ENCODE results near the gene VPREB3.
A peak's percentile ranks its signal among the peaks of the same experiment; 100 is the strongest.

The VPREB3 gene

DNA sequence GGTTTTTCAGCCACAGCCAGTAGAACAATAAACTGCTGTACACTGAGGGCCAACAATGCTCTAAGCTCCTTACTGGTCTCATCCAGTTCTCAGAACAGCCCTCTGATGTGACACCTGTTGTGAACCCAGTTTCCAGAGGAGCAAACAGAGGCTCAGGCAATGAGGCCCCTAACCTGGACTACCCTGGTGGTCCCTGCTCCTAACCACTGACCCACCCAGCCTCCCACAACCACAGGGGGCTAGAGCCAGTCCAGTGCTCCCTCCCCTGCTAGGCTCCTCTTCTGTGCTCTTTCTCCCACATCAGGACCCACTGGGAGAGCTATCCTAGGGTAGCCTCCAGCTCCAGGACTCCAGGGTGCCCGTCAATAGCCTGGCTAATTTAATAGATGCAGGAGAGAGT, 28.5 kb upstream of the VPREB3 start:
- no peak for DNase-seq (ENCODE audit: low read depth in 2 of 2)

- DNase-seq (ENCODE audit: low read depth in 2 of 2) = no peak
Measured at GRCh38 chr22:23782252-23782651, 28.0 kb upstream of the VPREB3 start.

GRCh38 chr22:23781511-23782183, 27.4 kb upstream of the VPREB3 start:
- DNase-seq (ENCODE audit: low read depth in 2 of 2) = no peak

GRCh38 chr22:23781065-23781464, 26.8 kb upstream of the VPREB3 start:
- no peak for DNase-seq (ENCODE audit: low read depth in 2 of 2)

DNA sequence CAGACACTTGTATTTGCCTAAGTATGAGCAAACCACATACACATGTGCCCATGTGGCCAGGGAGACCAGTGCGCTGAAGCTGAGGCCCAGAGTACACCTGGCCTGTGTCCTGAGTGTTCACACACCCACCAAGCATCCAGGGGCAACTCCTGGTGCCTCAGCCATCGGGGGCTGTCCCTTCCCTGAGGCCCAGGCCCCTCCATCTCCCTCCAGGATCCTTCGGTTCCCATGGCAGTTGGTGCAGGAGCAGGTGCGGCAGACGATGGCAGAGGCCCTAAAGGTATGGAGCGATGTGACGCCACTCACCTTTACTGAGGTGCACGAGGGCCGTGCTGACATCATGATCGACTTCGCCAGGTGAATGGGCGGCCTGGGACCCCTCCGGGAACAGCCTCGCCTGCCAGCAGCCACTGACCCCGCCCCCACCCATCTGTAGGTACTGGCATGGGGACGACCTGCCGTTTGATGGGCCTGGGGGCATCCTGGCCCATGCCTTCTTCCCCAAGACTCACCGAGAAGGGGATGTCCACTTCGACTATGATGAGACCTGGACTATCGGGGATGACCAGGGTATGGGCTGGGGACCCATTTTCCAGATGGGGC, 26.0 kb upstream of the VPREB3 start:
- DNase-seq (ENCODE audit: low read depth in 2 of 2) = no peak

- no peak for DNase-seq (ENCODE audit: low read depth in 2 of 2)
Measured at GRCh38 chr22:23779731-23780130, 25.5 kb upstream of the VPREB3 start.

GRCh38 chr22:23779083-23779482, 24.9 kb upstream of the VPREB3 start:
- DNase-seq (ENCODE audit: low read depth in 2 of 2) = no peak

GRCh38 chr22:23778577-23778900, 24.3 kb upstream of the VPREB3 start:
- no peak for DNase-seq (ENCODE audit: low read depth in 2 of 2)

- no peak for DNase-seq (ENCODE audit: low read depth in 2 of 2)
Measured at GRCh38 chr22:23777776-23778576, 23.8 kb upstream of the VPREB3 start.

DNA sequence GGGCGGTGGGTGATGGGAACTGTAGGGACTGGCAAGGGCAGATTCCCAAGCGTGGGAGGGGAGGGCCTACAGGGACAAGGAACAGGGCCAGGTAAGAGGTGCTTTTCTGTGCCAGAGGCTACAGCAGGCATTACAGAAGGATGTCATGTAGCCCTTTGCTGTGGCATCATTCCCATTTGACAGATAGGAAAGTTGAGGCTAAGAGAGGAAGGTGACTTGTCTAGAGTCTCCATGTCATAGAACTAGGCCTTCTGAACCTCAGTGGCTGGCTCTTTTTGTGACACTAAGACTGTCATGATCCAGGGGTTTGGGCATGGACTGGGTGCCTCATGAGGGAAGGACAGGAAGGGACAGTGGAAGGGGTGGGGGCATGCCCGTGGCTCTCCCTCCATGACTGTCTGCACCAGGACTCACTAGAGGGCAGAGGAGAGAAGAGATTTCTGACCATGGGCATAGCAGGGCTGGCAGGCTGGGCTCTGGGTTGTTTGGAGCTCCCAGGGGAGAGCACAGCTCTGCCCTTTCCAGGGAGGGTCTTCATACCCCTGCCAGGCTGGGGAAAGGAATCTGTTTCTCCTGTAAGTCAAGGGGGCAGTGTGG, 21.7 kb upstream of the VPREB3 start:
- no peak for DNase-seq (ENCODE audit: low read depth in 2 of 2)

GRCh38 chr22:23774922-23775436, 20.8 kb upstream of the VPREB3 start:
- no peak for DNase-seq (ENCODE audit: low read depth in 2 of 2)

GRCh38 chr22:23774114-23774921, 20.1 kb upstream of the VPREB3 start:
- no peak for DNase-seq (ENCODE audit: low read depth in 2 of 2)

- no peak for DNase-seq (ENCODE audit: low read depth in 2 of 2)
Measured at GRCh38 chr22:23773483-23774113, 19.4 kb upstream of the VPREB3 start.

- peak in 1 of 2 donors; percentile 28 for DNase-seq (ENCODE audit: low read depth in 2 of 2)
Measured at GRCh38 chr22:23772649-23773473, 18.6 kb upstream of the VPREB3 start, which contains the start of gene MMP11. Gene MMP11, plus strand, starts transcription at chr22:23772849. Its CDS starts 22 bp downstream, at chr22:23772871.

DNA sequence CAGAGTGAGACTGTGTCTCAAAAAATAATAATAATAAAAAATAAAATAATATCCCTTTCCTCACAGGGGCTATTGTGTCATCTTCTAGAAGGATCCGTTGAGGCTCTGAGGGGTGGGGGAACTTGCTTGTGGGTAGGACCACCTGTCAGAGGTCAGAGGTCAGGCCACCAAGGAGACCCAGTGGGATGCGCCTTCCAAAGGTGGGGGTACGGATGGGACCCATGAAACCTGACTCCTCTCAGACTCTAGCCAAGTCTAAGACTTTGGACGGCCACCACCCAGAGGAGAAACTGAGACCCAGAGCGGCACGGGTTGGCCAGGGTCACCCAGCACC, 18.1 kb upstream of the VPREB3 start:
- no peak for DNase-seq (ENCODE audit: low read depth in 2 of 2)

GRCh38 chr22:23769321-23769965, 15.2 kb upstream of the VPREB3 start:
- DNase-seq (ENCODE audit: low read depth in 2 of 2) = no peak

GRCh38 chr22:23767673-23768548, 13.7 kb upstream of the VPREB3 start, which contains the start of gene CHCHD10:
Gene CHCHD10, minus strand, starts transcription at chr22:23767972. Its CDS starts 98 bp downstream, at chr22:23767874.
- peak; percentile 52 to 63 for DNase-seq (ENCODE audit: low read depth in 2 of 2)

DNA sequence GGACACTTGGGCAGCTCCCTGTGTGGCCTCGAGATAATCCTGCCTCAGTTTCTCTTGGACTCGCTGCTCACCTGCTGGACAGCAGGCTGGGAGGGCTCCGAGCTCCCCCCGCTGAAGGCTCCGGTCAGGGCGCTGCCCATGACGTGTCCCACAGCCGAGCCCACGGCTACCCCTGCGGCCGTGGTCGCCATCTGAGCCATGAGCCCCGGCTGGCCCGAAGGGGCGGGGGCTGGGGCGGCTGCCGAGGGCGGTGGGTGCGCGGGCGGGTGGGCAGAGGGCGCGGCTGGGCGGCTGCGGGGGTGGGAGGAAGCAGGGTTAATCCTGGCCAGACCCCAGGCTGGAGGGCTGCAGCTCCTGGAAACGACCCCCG, 13.1 kb upstream of the VPREB3 start:
- DNase-seq (ENCODE audit: low read depth in 2 of 2) = no peak
